Measurements from ENCODE around the gene TTC21A.

DNA sequence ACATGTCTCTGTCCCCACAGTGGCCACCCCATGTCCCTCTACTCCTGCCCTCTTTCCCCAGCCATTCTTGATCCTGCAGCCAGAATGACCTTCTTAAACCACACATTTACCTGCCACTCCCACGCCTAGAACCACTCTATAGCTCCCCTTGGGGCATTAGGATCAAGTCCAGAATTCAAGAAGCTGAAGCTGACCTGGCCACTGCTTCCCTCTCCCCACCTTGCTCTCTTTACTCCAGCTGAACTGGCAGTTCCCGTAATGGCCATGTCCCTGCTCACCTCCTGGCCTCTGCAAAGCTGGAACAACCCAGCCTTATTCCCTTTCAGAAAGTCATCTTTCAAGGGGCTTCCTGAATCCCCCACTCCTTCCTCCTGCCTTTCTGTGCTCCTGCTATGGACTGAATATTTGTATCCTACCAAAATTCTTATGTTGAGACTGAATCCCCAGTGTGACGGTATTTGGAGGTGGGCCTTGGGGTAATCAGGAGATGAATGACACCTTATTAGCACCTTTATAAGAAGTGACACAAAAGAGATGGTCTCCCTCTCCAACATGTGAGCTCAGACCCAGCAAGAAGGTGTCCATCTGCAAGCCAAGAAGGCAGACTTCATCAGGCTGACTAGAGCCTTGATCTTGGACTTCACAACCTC is 42.1 kb downstream of the TTC21A start:
- TF ChIP-seq, protein P1, sequence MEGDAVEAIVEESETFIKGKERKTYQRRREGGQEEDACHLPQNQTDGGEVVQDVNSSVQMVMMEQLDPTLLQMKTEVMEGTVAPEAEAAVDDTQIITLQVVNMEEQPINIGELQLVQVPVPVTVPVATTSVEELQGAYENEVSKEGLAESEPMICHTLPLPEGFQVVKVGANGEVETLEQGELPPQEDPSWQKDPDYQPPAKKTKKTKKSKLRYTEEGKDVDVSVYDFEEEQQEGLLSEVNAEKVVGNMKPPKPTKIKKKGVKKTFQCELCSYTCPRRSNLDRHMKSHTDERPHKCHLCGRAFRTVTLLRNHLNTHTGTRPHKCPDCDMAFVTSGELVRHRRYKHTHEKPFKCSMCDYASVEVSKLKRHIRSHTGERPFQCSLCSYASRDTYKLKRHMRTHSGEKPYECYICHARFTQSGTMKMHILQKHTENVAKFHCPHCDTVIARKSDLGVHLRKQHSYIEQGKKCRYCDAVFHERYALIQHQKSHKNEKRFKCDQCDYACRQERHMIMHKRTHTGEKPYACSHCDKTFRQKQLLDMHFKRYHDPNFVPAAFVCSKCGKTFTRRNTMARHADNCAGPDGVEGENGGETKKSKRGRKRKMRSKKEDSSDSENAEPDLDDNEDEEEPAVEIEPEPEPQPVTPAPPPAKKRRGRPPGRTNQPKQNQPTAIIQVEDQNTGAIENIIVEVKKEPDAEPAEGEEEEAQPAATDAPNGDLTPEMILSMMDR (IDR thresholded peaks at IDR 0.05) = no peak
- TF ChIP-seq POLR2A (IDR thresholded peaks at IDR 0.05) = no peak
